H1 (cell line): ENCODE measurements around the gene CHI3L2. TPM values are rescaled to one million over a fixed set of nuclear protein-coding genes. Genes with fewer than 3 reads are reported as not detected.

Source experiments
- CHD1 ChIP-seq: IDR thresholded peaks from 2 replicates; pipeline ENCODE4 v1.6.1; 2012; ENCODE audit warnings: low read depth, low read length, improper control_type of control experiment
- GTF2F1 ChIP-seq: IDR thresholded peaks from 2 replicates; pipeline ENCODE4 v1.6.1; 2012; ENCODE audit warnings: low read depth, low read length, improper control_type of control experiment, borderline replicate concordance
- HDAC6 ChIP-seq: IDR thresholded peaks from one replicate; pipeline ENCODE4 v1.7.1; 2012; ENCODE audit warnings: low read depth, mild to moderate bottlenecking, inconsistent platforms, low read length, moderate library complexity
- JUN ChIP-seq: IDR thresholded peaks from 2 replicates; pipeline ENCODE4 v1.6.1; 2011; ENCODE audit warnings: low read depth, mild to moderate bottlenecking, improper control_type of control experiment, low read length
- KDM4A ChIP-seq: IDR thresholded peaks from one replicate; pipeline ENCODE4 v1.7.1; 2012; ENCODE audit warnings: low read depth, mild to moderate bottlenecking, moderate library complexity, low read length, inconsistent platforms; ENCODE audit not compliant: severe bottlenecking
- SP4 ChIP-seq: IDR thresholded peaks from 2 replicates; pipeline ENCODE4 v1.6.1; 2012; ENCODE audit warnings: low read length, inconsistent platforms
- SRF ChIP-seq: IDR thresholded peaks from 2 replicates; pipeline ENCODE4 v1.6.1; 2011; ENCODE audit warnings: mild to moderate bottlenecking, low read depth, low read length, moderate library complexity
- TCF12 ChIP-seq: IDR thresholded peaks from 2 replicates; pipeline ENCODE4 v1.6.1; 2011; ENCODE audit warnings: low read depth, mild to moderate bottlenecking, low read length
- polyA plus RNA-seq, 7 experiments: library from polyadenylated mRNA; depleted of rRNA in 3 of 7; stranded (reverse) in 5 of 7; unstranded in 2 of 7; fragments of >200 nt in 5 of 7; fragments of 200-250 nt in 2 of 7; gene quantifications; 1 replicate in 5 of 7; 2 replicates in 1 of 7; 4 replicates in 1 of 7; pipeline versions ENCODE4 v1.2.1 to v1.2.3, GENCODE V29; 2011 to 2013; ENCODE audit warnings: missing spikeins in 2 of 7, mixed read lengths in 2 of 7
- total RNA-seq: library from RNA; stranded (reverse); fragmentation: NEBNext Ultra II Directional; extraction: Animal tissue kit (Norgen Biotek cat#: 25700); gene quantifications from 2 replicates; pipeline ENCODE4 v1.2.1, GENCODE V29; 2021
- TF ChIP-seq, protein P1 (sequence below): fragments of 300-600 bp; sonication (generic); IDR thresholded peaks from 2 replicates; pipeline ENCODE4 v1.7.1; 2012; ENCODE audit warnings: low read length, moderate library complexity, mild to moderate bottlenecking, inconsistent platforms; ENCODE audit not compliant: insufficient replicate concordance

CHI3L2 gene
- total and polyA plus RNA-seq, 2 of the 8 experiments (the other 6 are each of a cell fraction or from before 2014, with no cell fraction given) = not detected

DNA sequence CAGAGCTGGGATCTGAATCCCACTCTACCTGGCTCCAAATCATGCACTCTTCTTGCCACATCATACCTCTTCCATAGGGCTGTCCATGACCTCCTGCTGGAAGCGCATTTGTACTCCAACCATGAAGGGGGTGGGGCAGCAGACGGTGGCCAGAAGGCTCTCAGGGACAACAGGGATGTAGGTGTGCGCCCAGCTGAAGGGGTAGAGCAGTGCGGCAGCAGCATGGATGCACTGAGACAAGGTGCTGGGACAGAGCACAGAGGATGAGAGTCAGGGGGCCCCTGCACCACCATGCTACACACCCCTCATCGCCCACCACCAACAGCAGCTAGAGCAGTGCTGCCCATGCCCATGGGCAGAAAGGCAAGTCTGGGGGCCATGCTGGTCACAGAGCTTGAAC lies 35.4 kb upstream of the CHI3L2 start (continued):
- TF ChIP-seq KDM4A = no peak
- TF ChIP-seq SRF = no peak
- no peak for TF ChIP-seq JUN
- TF ChIP-seq SP4 = no peak
- TF ChIP-seq HDAC6 = no peak
- TF ChIP-seq TCF12 = no peak
- TF ChIP-seq, protein P1, sequence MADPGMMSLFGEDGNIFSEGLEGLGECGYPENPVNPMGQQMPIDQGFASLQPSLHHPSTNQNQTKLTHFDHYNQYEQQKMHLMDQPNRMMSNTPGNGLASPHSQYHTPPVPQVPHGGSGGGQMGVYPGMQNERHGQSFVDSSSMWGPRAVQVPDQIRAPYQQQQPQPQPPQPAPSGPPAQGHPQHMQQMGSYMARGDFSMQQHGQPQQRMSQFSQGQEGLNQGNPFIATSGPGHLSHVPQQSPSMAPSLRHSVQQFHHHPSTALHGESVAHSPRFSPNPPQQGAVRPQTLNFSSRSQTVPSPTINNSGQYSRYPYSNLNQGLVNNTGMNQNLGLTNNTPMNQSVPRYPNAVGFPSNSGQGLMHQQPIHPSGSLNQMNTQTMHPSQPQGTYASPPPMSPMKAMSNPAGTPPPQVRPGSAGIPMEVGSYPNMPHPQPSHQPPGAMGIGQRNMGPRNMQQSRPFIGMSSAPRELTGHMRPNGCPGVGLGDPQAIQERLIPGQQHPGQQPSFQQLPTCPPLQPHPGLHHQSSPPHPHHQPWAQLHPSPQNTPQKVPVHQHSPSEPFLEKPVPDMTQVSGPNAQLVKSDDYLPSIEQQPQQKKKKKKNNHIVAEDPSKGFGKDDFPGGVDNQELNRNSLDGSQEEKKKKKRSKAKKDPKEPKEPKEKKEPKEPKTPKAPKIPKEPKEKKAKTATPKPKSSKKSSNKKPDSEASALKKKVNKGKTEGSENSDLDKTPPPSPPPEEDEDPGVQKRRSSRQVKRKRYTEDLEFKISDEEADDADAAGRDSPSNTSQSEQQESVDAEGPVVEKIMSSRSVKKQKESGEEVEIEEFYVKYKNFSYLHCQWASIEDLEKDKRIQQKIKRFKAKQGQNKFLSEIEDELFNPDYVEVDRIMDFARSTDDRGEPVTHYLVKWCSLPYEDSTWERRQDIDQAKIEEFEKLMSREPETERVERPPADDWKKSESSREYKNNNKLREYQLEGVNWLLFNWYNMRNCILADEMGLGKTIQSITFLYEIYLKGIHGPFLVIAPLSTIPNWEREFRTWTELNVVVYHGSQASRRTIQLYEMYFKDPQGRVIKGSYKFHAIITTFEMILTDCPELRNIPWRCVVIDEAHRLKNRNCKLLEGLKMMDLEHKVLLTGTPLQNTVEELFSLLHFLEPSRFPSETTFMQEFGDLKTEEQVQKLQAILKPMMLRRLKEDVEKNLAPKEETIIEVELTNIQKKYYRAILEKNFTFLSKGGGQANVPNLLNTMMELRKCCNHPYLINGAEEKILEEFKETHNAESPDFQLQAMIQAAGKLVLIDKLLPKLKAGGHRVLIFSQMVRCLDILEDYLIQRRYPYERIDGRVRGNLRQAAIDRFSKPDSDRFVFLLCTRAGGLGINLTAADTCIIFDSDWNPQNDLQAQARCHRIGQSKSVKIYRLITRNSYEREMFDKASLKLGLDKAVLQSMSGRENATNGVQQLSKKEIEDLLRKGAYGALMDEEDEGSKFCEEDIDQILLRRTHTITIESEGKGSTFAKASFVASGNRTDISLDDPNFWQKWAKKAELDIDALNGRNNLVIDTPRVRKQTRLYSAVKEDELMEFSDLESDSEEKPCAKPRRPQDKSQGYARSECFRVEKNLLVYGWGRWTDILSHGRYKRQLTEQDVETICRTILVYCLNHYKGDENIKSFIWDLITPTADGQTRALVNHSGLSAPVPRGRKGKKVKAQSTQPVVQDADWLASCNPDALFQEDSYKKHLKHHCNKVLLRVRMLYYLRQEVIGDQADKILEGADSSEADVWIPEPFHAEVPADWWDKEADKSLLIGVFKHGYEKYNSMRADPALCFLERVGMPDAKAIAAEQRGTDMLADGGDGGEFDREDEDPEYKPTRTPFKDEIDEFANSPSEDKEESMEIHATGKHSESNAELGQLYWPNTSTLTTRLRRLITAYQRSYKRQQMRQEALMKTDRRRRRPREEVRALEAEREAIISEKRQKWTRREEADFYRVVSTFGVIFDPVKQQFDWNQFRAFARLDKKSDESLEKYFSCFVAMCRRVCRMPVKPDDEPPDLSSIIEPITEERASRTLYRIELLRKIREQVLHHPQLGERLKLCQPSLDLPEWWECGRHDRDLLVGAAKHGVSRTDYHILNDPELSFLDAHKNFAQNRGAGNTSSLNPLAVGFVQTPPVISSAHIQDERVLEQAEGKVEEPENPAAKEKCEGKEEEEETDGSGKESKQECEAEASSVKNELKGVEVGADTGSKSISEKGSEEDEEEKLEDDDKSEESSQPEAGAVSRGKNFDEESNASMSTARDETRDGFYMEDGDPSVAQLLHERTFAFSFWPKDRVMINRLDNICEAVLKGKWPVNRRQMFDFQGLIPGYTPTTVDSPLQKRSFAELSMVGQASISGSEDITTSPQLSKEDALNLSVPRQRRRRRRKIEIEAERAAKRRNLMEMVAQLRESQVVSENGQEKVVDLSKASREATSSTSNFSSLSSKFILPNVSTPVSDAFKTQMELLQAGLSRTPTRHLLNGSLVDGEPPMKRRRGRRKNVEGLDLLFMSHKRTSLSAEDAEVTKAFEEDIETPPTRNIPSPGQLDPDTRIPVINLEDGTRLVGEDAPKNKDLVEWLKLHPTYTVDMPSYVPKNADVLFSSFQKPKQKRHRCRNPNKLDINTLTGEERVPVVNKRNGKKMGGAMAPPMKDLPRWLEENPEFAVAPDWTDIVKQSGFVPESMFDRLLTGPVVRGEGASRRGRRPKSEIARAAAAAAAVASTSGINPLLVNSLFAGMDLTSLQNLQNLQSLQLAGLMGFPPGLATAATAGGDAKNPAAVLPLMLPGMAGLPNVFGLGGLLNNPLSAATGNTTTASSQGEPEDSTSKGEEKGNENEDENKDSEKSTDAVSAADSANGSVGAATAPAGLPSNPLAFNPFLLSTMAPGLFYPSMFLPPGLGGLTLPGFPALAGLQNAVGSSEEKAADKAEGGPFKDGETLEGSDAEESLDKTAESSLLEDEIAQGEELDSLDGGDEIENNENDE = no peak
- no peak for TF ChIP-seq GTF2F1
- no peak for TF ChIP-seq CHD1
